Lung (tissue), 12 donors: ENCODE results near the gene SMG6. TPM values are rescaled to one million over a fixed set of nuclear protein-coding genes. Genes with fewer than 3 reads are reported as not detected.
A peak's percentile ranks its signal among the peaks of the same experiment; 100 is the strongest.

ENCODE experiments used
- ATAC-seq: fragments of 200-7000 bp; cut with Tn5 transposase; one replicate; pipeline ENCODE4 v1.9.1; 2020; ENCODE audit warnings: moderate number of reproducible peaks; ENCODE audit not compliant: insufficient read depth, low FRiP score
- DNase-seq, 3 donors: peaks; one replicate each; pipeline ENCODE4 v3.0.0-alpha.2; 2013 to 2017
- H3K27ac ChIP-seq, 2 donors: one replicate each; pipeline ENCODE4 v1.5.1; 2013; ENCODE audit warnings: mild to moderate bottlenecking in 2 of 2, moderate library complexity in 2 of 2, control low read depth in 1 of 2, inconsistent platforms in 1 of 2, low read depth in 1 of 2, low read length in 1 of 2
- H3K27me3 ChIP-seq, 3 donors: one replicate each; pipeline ENCODE4 v1.5.1; 2013; ENCODE audit warnings: low read length in 2 of 3; ENCODE audit not compliant: control insufficient read depth in 3 of 3, insufficient read depth in 3 of 3
- H3K36me3 ChIP-seq, 4 donors: one replicate each; pipeline ENCODE4 v1.5.1; 2013; ENCODE audit warnings: low read length in 4 of 4, mild to moderate bottlenecking in 1 of 4, moderate library complexity in 1 of 4; ENCODE audit not compliant: control insufficient read depth in 4 of 4, insufficient read depth in 4 of 4
- H3K4me1 ChIP-seq, 5 donors: one replicate each; pipeline ENCODE4 v1.5.1; 2013; ENCODE audit warnings: low read length in 5 of 5, mild to moderate bottlenecking in 2 of 5, moderate library complexity in 1 of 5; ENCODE audit not compliant: control insufficient read depth in 5 of 5, insufficient read depth in 5 of 5
- H3K4me3 ChIP-seq: one replicate; pipeline ENCODE4 v1.5.1; 2013; ENCODE audit warnings: mild to moderate bottlenecking, control low read depth, moderate library complexity
- H3K9ac ChIP-seq, 2 donors: one replicate each; pipeline ENCODE4 v1.5.1; 2013; ENCODE audit warnings: low read length in 2 of 2, control low read depth in 1 of 2; ENCODE audit not compliant: insufficient read depth in 1 of 2
- H3K9me3 ChIP-seq, 4 donors: one replicate each; pipeline ENCODE4 v1.5.1; 2013; ENCODE audit warnings: low read length in 3 of 4, mild to moderate bottlenecking in 1 of 4, moderate library complexity in 1 of 4; ENCODE audit not compliant: control insufficient read depth in 4 of 4, insufficient read depth in 3 of 4
- WGBS, 2 donors: extraction: QIAGEN DNeasy Blood & Tissue Kit; methylation state at CpG; one replicate each; pipeline ENCODE4 v1.1.7; 2013; 5-methylcytosine and 5-hydroxymethylcytosine counted together
- polyA plus RNA-seq, 2 donors: library from polyadenylated mRNA; stranded (reverse); fragments of 200-250 nt; gene quantifications; one replicate each; pipeline ENCODE4 v1.2.1, GENCODE V29; 2013
- total RNA-seq, 2 donors: library from RNA; depleted of rRNA in 1 of 2; stranded (reverse); fragments of >200 nt in 1 of 2; gene quantifications; one replicate each; pipeline ENCODE4 v1.2.1, GENCODE V29; 2014 to 2021
- TF ChIP-seq, protein P1 (sequence below): IDR thresholded peaks from 2 replicates; pipeline ENCODE4 v1.5.1; 2012; ENCODE audit warnings: mild to moderate bottlenecking; ENCODE audit errors: control extremely low read depth, extremely low read depth
- donor health status: control.
- donor health status: control.
- donor health status: Bipolar disorder and iron deficiency.
- donor health status: healthy.
- donor health status: DM: yes; HTN: yes; CAD: no.

The SMG6 gene
- total and polyA plus RNA-seq, 4 donors = 17.6 to 45.1 (median 28.9) TPM

- H3K9ac ChIP-seq = no peak overlapping the region
- no peak overlapping the region for H3K27ac ChIP-seq
- H3K36me3 ChIP-seq = peaks cover 0 to 4% (median 0%) of the 10 kb centered on the region in 4 donors
- H3K4me3 ChIP-seq = no peak overlapping the region
- peaks cover 0 to 36% (median 14%) of the 10 kb centered on the region in 5 donors for H3K4me1 ChIP-seq
- no peaks in the 10 kb centered on the region for H3K9me3 ChIP-seq
- no peaks in the 10 kb centered on the region for H3K27me3 ChIP-seq
- ATAC-seq (no peak), DNase-seq (no peak)
- TF ChIP-seq, protein P1, sequence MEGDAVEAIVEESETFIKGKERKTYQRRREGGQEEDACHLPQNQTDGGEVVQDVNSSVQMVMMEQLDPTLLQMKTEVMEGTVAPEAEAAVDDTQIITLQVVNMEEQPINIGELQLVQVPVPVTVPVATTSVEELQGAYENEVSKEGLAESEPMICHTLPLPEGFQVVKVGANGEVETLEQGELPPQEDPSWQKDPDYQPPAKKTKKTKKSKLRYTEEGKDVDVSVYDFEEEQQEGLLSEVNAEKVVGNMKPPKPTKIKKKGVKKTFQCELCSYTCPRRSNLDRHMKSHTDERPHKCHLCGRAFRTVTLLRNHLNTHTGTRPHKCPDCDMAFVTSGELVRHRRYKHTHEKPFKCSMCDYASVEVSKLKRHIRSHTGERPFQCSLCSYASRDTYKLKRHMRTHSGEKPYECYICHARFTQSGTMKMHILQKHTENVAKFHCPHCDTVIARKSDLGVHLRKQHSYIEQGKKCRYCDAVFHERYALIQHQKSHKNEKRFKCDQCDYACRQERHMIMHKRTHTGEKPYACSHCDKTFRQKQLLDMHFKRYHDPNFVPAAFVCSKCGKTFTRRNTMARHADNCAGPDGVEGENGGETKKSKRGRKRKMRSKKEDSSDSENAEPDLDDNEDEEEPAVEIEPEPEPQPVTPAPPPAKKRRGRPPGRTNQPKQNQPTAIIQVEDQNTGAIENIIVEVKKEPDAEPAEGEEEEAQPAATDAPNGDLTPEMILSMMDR = no peak
- WGBS, 2 donors = 56 to 71% methylated on average over 4 of the region's 4 CpGs
Observed at GRCh38 chr17:2155573-2155972, 148.0 kb downstream of the SMG6 start.

DNA sequence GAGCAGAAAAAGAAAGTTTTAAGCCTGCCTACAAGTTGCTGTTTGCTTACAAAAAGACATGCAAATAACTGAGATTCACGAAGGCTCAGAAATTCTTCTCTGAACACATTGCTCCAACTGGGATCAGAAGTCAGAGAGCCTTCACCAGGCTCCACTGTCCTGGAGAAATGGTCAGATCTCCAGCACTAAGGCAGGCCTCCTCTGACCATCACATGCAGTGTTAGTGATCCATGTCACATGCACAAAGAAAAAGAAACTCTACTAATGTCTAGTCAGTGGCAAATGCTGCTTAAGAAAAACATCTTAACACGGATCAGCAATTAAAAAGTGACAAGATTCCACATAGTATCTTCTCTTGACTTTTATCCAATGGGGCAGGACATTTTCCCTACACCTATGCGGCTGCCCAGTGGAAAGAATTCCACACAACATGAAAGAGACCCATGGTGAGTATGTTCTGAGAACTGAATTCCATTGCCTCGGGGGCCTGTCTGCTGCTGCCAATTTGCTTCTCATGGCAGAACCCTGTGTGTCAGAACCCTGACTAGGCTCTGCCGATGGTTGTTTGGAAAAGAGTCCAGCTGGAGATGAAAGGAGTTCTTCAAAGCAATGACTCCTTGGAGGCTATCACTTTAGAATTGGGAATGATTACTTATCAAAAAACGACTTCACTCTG, 152.1 kb downstream of the SMG6 start:
- Histone ChIP-seq H3K4me3 (no peak overlapping the region), H3K36me3 (peaks cover 0 to 9% (median 9%) of the 10 kb centered on the region in 4 donors), H3K4me1 (peaks cover 0 to 13% (median 1%) of the 10 kb centered on the region in 5 donors), H3K9ac (no peak overlapping the region), H3K9me3 (no peaks in the 10 kb centered on the region), H3K27me3 (no peaks in the 10 kb centered on the region), H3K27ac (peak overlapping the region in 1 of 2 donors; percentile 18)
- 78 to 88% methylated on average over 6 of the region's 6 CpGs for WGBS, 2 donors
- ATAC-seq (no peak), DNase-seq (no peak)
- TF ChIP-seq, protein P1 = no peak

GRCh38 chr17:2150806-2151205, 152.8 kb downstream of the SMG6 start:
- Histone ChIP-seq H3K27ac (no peak overlapping the region), H3K4me1 (peaks cover 0 to 13% (median 1%) of the 10 kb centered on the region in 5 donors), H3K9ac (no peak overlapping the region), H3K27me3 (no peaks in the 10 kb centered on the region), H3K36me3 (peaks cover 0 to 9% (median 9%) of the 10 kb centered on the region in 4 donors), H3K4me3 (no peak overlapping the region), H3K9me3 (no peaks in the 10 kb centered on the region)
- DNase-seq (no peak), ATAC-seq (no peak)
- TF ChIP-seq, protein P1 = no peak
- 51 to 71% methylated on average over 6 of the region's 6 CpGs for WGBS, 2 donors

DNA sequence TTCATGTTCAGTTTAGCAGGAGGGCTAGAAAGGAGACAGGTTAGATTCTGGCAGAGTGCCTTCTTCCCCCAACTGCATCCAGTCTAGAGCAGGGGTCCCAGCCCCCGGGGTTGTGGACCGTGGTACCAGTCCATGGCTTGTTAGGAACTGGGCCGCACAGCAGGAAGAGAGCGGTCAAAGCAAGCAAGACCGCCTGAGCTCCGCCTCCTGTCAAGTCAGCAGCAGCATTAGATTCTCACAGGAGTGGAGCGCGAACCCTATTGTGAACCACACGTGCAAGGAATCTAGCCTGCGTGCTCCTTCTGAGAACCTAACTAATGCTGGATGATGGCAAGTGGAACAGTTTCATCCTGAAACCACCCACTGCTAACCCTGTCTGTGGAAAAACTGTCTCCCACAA, 153.7 kb downstream of the SMG6 start:
- ATAC-seq = no peak
- peaks cover 0 to 13% (median 1%) of the 10 kb centered on the region in 5 donors for H3K4me1 ChIP-seq
- WGBS, 2 donors = 94 to 98% methylated on average over 10 of the region's 10 CpGs

More for the DNA sequence above, 153.7 kb downstream of the SMG6 start:
- Histone ChIP-seq H3K9ac (no peak overlapping the region), H3K4me3 (no peak overlapping the region), H3K27ac (no peak overlapping the region), H3K27me3 (no peaks in the 10 kb centered on the region), H3K36me3 (peaks cover 0 to 9% (median 9%) of the 10 kb centered on the region in 4 donors), H3K9me3 (no peaks in the 10 kb centered on the region)
- TF ChIP-seq, protein P1 = no peak
- no peak for DNase-seq
